Panc1 (cell line): ENCODE data around the gene MTMR2.

Source experiments
- CTCF ChIP-seq: fragments of 450-650 bp; IDR thresholded peaks from 2 replicates; pipeline ENCODE4 v1.5.1; 2017; ENCODE audit warnings: mild to moderate bottlenecking
- POLR2AphosphoS5 ChIP-seq: IDR thresholded peaks from 2 replicates; pipeline ENCODE4 v1.6.1; 2012; ENCODE audit warnings: mild to moderate bottlenecking, low read depth, low read length, moderate library complexity
- REST ChIP-seq, 2 experiments: IDR thresholded peaks; 2 replicates each; pipeline ENCODE4 v1.6.1; 2011 to 2012; ENCODE audit warnings: low read depth in 2 of 2, control low read depth in 1 of 2, low read length in 1 of 2, mild to moderate bottlenecking in 1 of 2, moderate library complexity in 1 of 2; ENCODE audit not compliant: insufficient read depth in 1 of 2

GRCh38 chr11:95805869-95806268 lies 118.0 kb downstream of the MTMR2 start:
- TF ChIP-seq CTCF = no peak
- TF ChIP-seq POLR2AphosphoS5 = no peak
- TF ChIP-seq REST (IDR thresholded peaks at IDR 0.05; ENCODE audit: insufficient read depth in 1 of 2, low read depth in 2 of 2, low read length in 1 of 2) = no peak
